Liver (tissue), 3 donors: ENCODE results near the gene EDDM3A.

Experiments used
- CTCF ChIP-seq: fragments of 150-350 bp; IDR thresholded peaks from 2 replicates; pipeline ENCODE4 v1.5.1; 2017; ENCODE audit warnings: improper control_type of control experiment, low read depth, low read length; ENCODE audit not compliant: missing input control
- GABPA ChIP-seq, 2 donors: IDR thresholded peaks in 1 of 2; conservative IDR thresholded peaks in 1 of 2; 2 replicates each; pipeline ENCODE4 v1.6.1; 2016; ENCODE audit warnings: antibody characterized with exemption in 2 of 2, mild to moderate bottlenecking in 1 of 2, moderate library complexity in 1 of 2
- RAD21 ChIP-seq, 2 donors: IDR thresholded peaks; 2 replicates each; pipeline ENCODE4 v1.6.1; 2016; ENCODE audit warnings: antibody characterized with exemption in 2 of 2, mild to moderate bottlenecking in 2 of 2
- SP1 ChIP-seq: IDR thresholded peaks from 2 replicates; pipeline ENCODE4 v1.6.1; 2018; ENCODE audit warnings: antibody characterized with exemption, mild to moderate bottlenecking
- donor health status: healthy.
- donor health status: healthy.

- TF ChIP-seq SP1: no peak
- TF ChIP-seq CTCF: no peak
- no peak for TF ChIP-seq RAD21 (IDR thresholded peaks at IDR 0.05)
- TF ChIP-seq GABPA (IDR thresholded peaks at IDR 0.05 in 1 of 2, conservative IDR thresholded peaks at IDR 0.05 in 1 of 2): no peak
Observed at GRCh38 chr14:20791597-20791996, 45.9 kb downstream of the EDDM3A start.
